ENCODE results near the gene KANK2.

- TF ChIP-seq CTCF (IDR thresholded peaks at IDR 0.05) (no peak), POLR2A (IDR thresholded peaks at IDR 0.05) (no peak)
Measured at GRCh38 chr19:11181488-11181887, 15.9 kb downstream of the KANK2 start.

Measured in right lobe of liver (tissue), 4 donors.